BE2C (cell line): ENCODE results near the gene KCP.
A peak's percentile ranks its signal among the peaks of the same experiment; 100 is the strongest.

ENCODE experiments used
- DNase-seq: peaks from one replicate; pipeline ENCODE4 v3.0.0-alpha.2; 2020
- H3K27me3 ChIP-seq: fragments of 250-450 bp; sonication (Bioruptor Pico); 2 replicates; pipeline ENCODE4 v1.5.1; 2020; ENCODE audit warnings: mild to moderate bottlenecking
- H3K36me3 ChIP-seq: fragments of 250-450 bp; sonication (Bioruptor Pico); 2 replicates; pipeline ENCODE4 v1.5.1; 2020; ENCODE audit warnings: mild to moderate bottlenecking
- H3K4me1 ChIP-seq: fragments of 250-450 bp; sonication (Bioruptor Pico); 2 replicates; pipeline ENCODE4 v1.5.1; 2020
- H3K4me3 ChIP-seq: 2 replicates; pipeline ENCODE4 v1.5.1; 2011; ENCODE audit warnings: low read depth, low read length
- H3K9me3 ChIP-seq: fragments of 250-450 bp; sonication (Bioruptor Pico); 2 replicates; pipeline ENCODE4 v1.5.1; 2020
- CTCF ChIP-seq: IDR thresholded peaks from 2 replicates; pipeline ENCODE4 v1.5.1; 2012; ENCODE audit warnings: mild to moderate bottlenecking, low read depth, low read length

Gene KCP

GRCh38 chr7:128876978-128877755 is 33.3 kb downstream of the KCP start:
- H3K36me3 ChIP-seq = no peaks in the 10 kb centered on the region
- no peak for TF ChIP-seq CTCF
- H3K9me3 ChIP-seq = no peaks in the 10 kb centered on the region
- no peaks in the 10 kb centered on the region for H3K27me3 ChIP-seq
- 0 out of 2 replicates have a peak, but pooled peaks cover 5% of the 10 kb centered on the region for H3K4me1 ChIP-seq
- no peak overlapping the region for H3K4me3 ChIP-seq
- peak; percentile 11 for DNase-seq

- Histone ChIP-seq H3K9me3 (no peaks in the 10 kb centered on the region), H3K27me3 (no peaks in the 10 kb centered on the region), H3K36me3 (no peaks in the 10 kb centered on the region), H3K4me3 (no peak overlapping the region), H3K4me1 (0 out of 2 replicates have a peak, but pooled peaks cover 5% of the 10 kb centered on the region)
- TF ChIP-seq CTCF = no peak
- DNase-seq = no peak
These were observed 33.9 kb downstream of the KCP start for GRCh38 chr7:128876586-128876977.

GRCh38 chr7:128876127-128876526 is 34.4 kb downstream of the KCP start:
- DNase-seq = no peak
- H3K27me3 ChIP-seq = no peaks in the 10 kb centered on the region
- 0 out of 2 replicates have a peak, but pooled peaks cover 5% of the 10 kb centered on the region for H3K4me1 ChIP-seq

GRCh38 chr7:128875523-128875948 is 35.0 kb downstream of the KCP start:
- no peak overlapping the region for H3K4me3 ChIP-seq
- no peaks in the 10 kb centered on the region for H3K9me3 ChIP-seq
- no peak for TF ChIP-seq CTCF
- H3K36me3 ChIP-seq = no peaks in the 10 kb centered on the region
- DNase-seq = peak; percentile 7
- no peaks in the 10 kb centered on the region for H3K27me3 ChIP-seq
- H3K4me1 ChIP-seq = 0 out of 2 replicates have a peak, but pooled peaks cover 5% of the 10 kb centered on the region

More at GRCh38 chr7:128876127-128876526, 34.4 kb downstream of the KCP start:
- no peaks in the 10 kb centered on the region for H3K36me3 ChIP-seq
- H3K4me3 ChIP-seq = no peak overlapping the region
- H3K9me3 ChIP-seq = no peaks in the 10 kb centered on the region
- TF ChIP-seq CTCF = no peak

GRCh38 chr7:128874140-128875031 is 36.1 kb downstream of the KCP start:
- Histone ChIP-seq H3K4me3 (no peak overlapping the region), H3K4me1 (no peaks in the 10 kb centered on the region), H3K36me3 (no peaks in the 10 kb centered on the region), H3K9me3 (no peaks in the 10 kb centered on the region), H3K27me3 (no peaks in the 10 kb centered on the region)
- TF ChIP-seq CTCF = no peak
- peak; percentile 18 for DNase-seq
